H9 (cell line): ENCODE results near the gene RPS26. TPM values are rescaled to one million over a fixed set of nuclear protein-coding genes. Genes with fewer than 3 reads are reported as not detected.

Experiments
- DNase-seq: peaks from one replicate; pipeline ENCODE4 v3.0.0-alpha.2; 2017
- H2AFZ ChIP-seq: one replicate; pipeline ENCODE4 v1.6.1; 2013; ENCODE audit warnings: mild to moderate bottlenecking, low read length, control low read depth, moderate library complexity
- H2AK5ac ChIP-seq: 2 replicates; pipeline ENCODE4 v1.6.1; 2013; ENCODE audit warnings: low read length, control low read depth, mixed read lengths; ENCODE audit not compliant: insufficient read length
- H2BK120ac ChIP-seq: one replicate; pipeline ENCODE4 v1.6.1; 2013; ENCODE audit warnings: low read depth, mild to moderate bottlenecking, low read length, control low read depth, inconsistent platforms; ENCODE audit not compliant: poor library complexity, severe bottlenecking
- H2BK12ac ChIP-seq: 2 replicates; pipeline ENCODE4 v1.6.1; 2013; ENCODE audit warnings: low read length, control low read depth, mixed read lengths, low read depth; ENCODE audit not compliant: insufficient read length
- H2BK15ac ChIP-seq: 2 replicates; pipeline ENCODE4 v1.6.1; 2013; ENCODE audit warnings: low read depth, low read length, control low read depth
- H2BK20ac ChIP-seq: one replicate; pipeline ENCODE4 v1.6.1; 2013; ENCODE audit warnings: low read depth, mild to moderate bottlenecking, low read length, control low read depth, inconsistent platforms; ENCODE audit not compliant: poor library complexity, severe bottlenecking
- H2BK5ac ChIP-seq: 2 replicates; pipeline ENCODE4 v1.6.1; 2013; ENCODE audit warnings: low read length, control low read depth, mixed read lengths; ENCODE audit not compliant: insufficient read length
- H3K14ac ChIP-seq: 2 replicates; pipeline ENCODE4 v1.6.1; 2013; ENCODE audit warnings: low read length, control low read depth; ENCODE audit not compliant: insufficient read depth
- H3K18ac ChIP-seq: 2 replicates; pipeline ENCODE4 v1.6.1; 2013; ENCODE audit warnings: low read depth, mild to moderate bottlenecking, mixed read lengths, low read length, control low read depth; ENCODE audit not compliant: insufficient read length
- H3K23ac ChIP-seq: 2 replicates; pipeline ENCODE4 v1.6.1; 2013; ENCODE audit warnings: low read length, control low read depth, mixed read lengths, low read depth; ENCODE audit not compliant: insufficient read length
- H3K23me2 ChIP-seq: 2 replicates; pipeline ENCODE4 v1.6.1; 2013; ENCODE audit warnings: low read depth, mild to moderate bottlenecking, mixed read lengths, low read length, control low read depth; ENCODE audit not compliant: insufficient read length, poor library complexity, severe bottlenecking
- H3K27ac ChIP-seq: 2 replicates; pipeline ENCODE4 v1.5.1; 2013; ENCODE audit warnings: low read length, control low read depth, mixed read lengths, low read depth; ENCODE audit not compliant: insufficient read length
- H3K27me3 ChIP-seq: 2 replicates; pipeline ENCODE4 v1.6.1; 2013; ENCODE audit warnings: low read length, control low read depth, inconsistent platforms; ENCODE audit not compliant: insufficient read depth
- H3K4ac ChIP-seq: 2 replicates; pipeline ENCODE4 v1.6.1; 2013; ENCODE audit warnings: low read depth, mild to moderate bottlenecking, control low read depth, inconsistent platforms, low read length, moderate library complexity
- H3K4me1 ChIP-seq: 2 replicates; pipeline ENCODE4 v1.6.1; 2013; ENCODE audit warnings: low read length, control low read depth, inconsistent platforms; ENCODE audit not compliant: insufficient read depth
- H3K4me2 ChIP-seq: 2 replicates; pipeline ENCODE4 v1.6.1; 2013; ENCODE audit warnings: low read length, control low read depth, mixed read lengths; ENCODE audit not compliant: insufficient read length, insufficient read depth
- H3K56ac ChIP-seq: 2 replicates; pipeline ENCODE4 v1.6.1; 2013; ENCODE audit warnings: low read depth, mild to moderate bottlenecking, mixed read lengths, low read length, control low read depth; ENCODE audit not compliant: insufficient read length
- H3K79me1 ChIP-seq: 2 replicates; pipeline ENCODE4 v1.6.1; 2013; ENCODE audit warnings: low read depth, mild to moderate bottlenecking, moderate library complexity, low read length, control low read depth, inconsistent platforms; ENCODE audit not compliant: insufficient read depth, poor library complexity, severe bottlenecking
- H3K79me2 ChIP-seq: 2 replicates; pipeline ENCODE4 v1.6.1; 2013; ENCODE audit warnings: low read length, control low read depth, inconsistent platforms; ENCODE audit not compliant: insufficient read depth
- H3K9ac ChIP-seq: 2 replicates; pipeline ENCODE4 v1.6.1; 2013; ENCODE audit warnings: low read length, control low read depth, mixed read lengths; ENCODE audit not compliant: insufficient read length; ENCODE audit errors: extremely low read depth
- H3K9me3 ChIP-seq: one replicate; pipeline ENCODE4 v1.6.1; 2013; ENCODE audit warnings: low read depth, low read length, inconsistent platforms; ENCODE audit not compliant: control insufficient read depth
- H3T11ph ChIP-seq: one replicate; pipeline ENCODE4 v1.6.1; 2013; ENCODE audit warnings: mild to moderate bottlenecking, low read length, control low read depth, inconsistent platforms
- H4K20me1 ChIP-seq: one replicate; pipeline ENCODE4 v1.6.1; 2013; ENCODE audit not compliant: control insufficient read depth, insufficient read length, insufficient read depth
- H4K5ac ChIP-seq: 2 replicates; pipeline ENCODE4 v1.6.1; 2013; ENCODE audit warnings: low read depth, mild to moderate bottlenecking, mixed read lengths, low read length, control low read depth; ENCODE audit not compliant: insufficient read length
- H4K8ac ChIP-seq: replicated peaks from 2 replicates; pipeline ENCODE4 v1.6.1; 2013; ENCODE audit warnings: low read length, control low read depth, mixed read lengths, low read depth; ENCODE audit not compliant: insufficient read length
- H4K91ac ChIP-seq: 2 replicates; pipeline ENCODE4 v1.6.1; 2013; ENCODE audit warnings: low read depth, mild to moderate bottlenecking, moderate library complexity, mixed read lengths, low read length, control low read depth; ENCODE audit not compliant: insufficient read length
- H3K27ac Mint-ChIP-seq, 3 experiments: 2 replicates in 2 of 3; 3 replicates in 1 of 3; pipeline ENCODE4 v1.8.0; 2020 to 2021; ENCODE audit warnings: mixed read lengths in 3 of 3, mild to moderate bottlenecking in 1 of 3, moderate library complexity in 1 of 3
- H3K27me3 Mint-ChIP-seq: 2 replicates; pipeline ENCODE4 v1.8.0; 2021; ENCODE audit warnings: low read depth, mild to moderate bottlenecking, moderate library complexity, mixed read lengths
- H3K36me3 Mint-ChIP-seq, 3 experiments: 2 replicates in 2 of 3; 3 replicates in 1 of 3; pipeline ENCODE4 v1.8.0; 2020 to 2021; ENCODE audit warnings: low read depth in 3 of 3, mixed read lengths in 3 of 3; ENCODE audit not compliant: insufficient read depth in 1 of 3
- H3K4me1 Mint-ChIP-seq, 2 experiments: 2 replicates each; pipeline ENCODE4 v1.8.0; 2020; ENCODE audit warnings: mixed read lengths in 2 of 2
- H3K4me3 Mint-ChIP-seq, 2 experiments: 2 replicates in 1 of 2; 3 replicates in 1 of 2; pipeline ENCODE4 v1.8.0; 2020 to 2021; ENCODE audit warnings: mild to moderate bottlenecking in 2 of 2, mixed read lengths in 2 of 2, moderate library complexity in 1 of 2
- H3K9me3 Mint-ChIP-seq, 2 experiments: 2 replicates in 1 of 2; 3 replicates in 1 of 2; pipeline ENCODE4 v1.8.0; 2020; ENCODE audit warnings: mild to moderate bottlenecking in 2 of 2, mixed read lengths in 2 of 2, moderate library complexity in 1 of 2
- WGBS: extraction: QIAGEN DNeasy Blood & Tissue Kit; methylation state at CpG from one replicate; pipeline ENCODE4 v1.1.7; 2013; ENCODE audit warnings: missing lambda C conversion rate, low lambda C conversion rate, mixed read lengths; ENCODE audit not compliant: insufficient read length; ENCODE audit errors: extremely low coverage; 5-methylcytosine and 5-hydroxymethylcytosine counted together
- total RNA-seq: library from RNA; stranded (reverse); gene quantifications from 2 replicates; pipeline ENCODE4 v1.2.1, GENCODE V29; 2021
- TF ChIP-seq, protein P1 (sequence below): fragments of 200-600 bp; sonication (generic); conservative IDR thresholded peaks from 3 replicates; pipeline ENCODE4 v1.8.0; 2021; ENCODE audit warnings: antibody characterized with exemption, mild to moderate bottlenecking

The RPS26 gene
- total RNA-seq, 1 experiment from 2014 or later, result 51.9 TPM

DNA sequence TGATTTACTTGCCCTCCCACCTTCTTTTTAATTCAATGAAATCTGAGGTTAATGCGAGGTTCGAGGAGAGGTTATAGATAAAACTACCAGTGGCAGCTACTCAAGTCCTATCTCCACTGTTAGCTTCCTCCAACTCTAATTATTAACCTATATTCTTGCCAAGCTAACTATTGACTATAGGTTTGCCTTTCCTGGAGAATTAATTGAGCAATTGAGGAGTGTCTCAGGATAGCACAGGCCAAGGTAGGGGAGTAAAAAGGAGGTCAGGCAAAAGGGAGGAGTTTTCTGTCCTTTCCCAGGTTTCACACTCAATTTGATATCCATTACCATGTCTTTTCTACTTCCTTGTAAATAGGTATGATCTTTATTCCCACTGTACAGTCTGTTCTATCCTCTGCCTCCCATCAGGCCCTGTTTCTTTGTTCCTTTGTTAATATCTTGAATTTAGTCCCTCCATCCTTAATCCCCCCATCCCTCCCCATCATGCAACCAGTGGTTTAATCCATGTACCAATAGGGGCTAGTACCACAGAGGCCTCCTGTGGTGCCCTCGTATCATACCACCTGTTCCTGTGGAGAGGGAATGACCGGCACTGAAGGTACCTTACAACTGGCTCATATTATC lies 48.4 kb upstream of the RPS26 start:
- no peak overlapping the region for H2BK120ac ChIP-seq
- H3K27me3 Mint-ChIP-seq, result no peaks in the 10 kb centered on the region
- peaks cover 5 to 6% of the 10 kb centered on the region in 2 experiments; a peak in 3 of 4 replicates for H3K4me1 Mint-ChIP-seq
- DNase-seq, result no peak
- no peaks in the 10 kb centered on the region for H3K79me1 ChIP-seq
- H3K36me3 Mint-ChIP-seq, result peaks cover 44 to 61% (median 56%) of the 10 kb centered on the region in 3 experiments; a peak in 6 of 7 replicates
- no peak overlapping the region for H4K91ac ChIP-seq
- H4K8ac ChIP-seq, result no peak overlapping the region
- no peak overlapping the region for H3K27ac ChIP-seq
- H2BK20ac ChIP-seq, result no peak overlapping the region
- H3K9me3 Mint-ChIP-seq, result no peaks in the 10 kb centered on the region
- no peak overlapping the region for H3K18ac ChIP-seq
- no peak overlapping the region for H3T11ph ChIP-seq
- no peak overlapping the region for H2BK12ac ChIP-seq
- H2AFZ ChIP-seq, result no peak overlapping the region
- no peak overlapping the region for H3K23ac ChIP-seq
- H2BK5ac ChIP-seq, result no peak overlapping the region
- no peak overlapping the region for H3K14ac ChIP-seq
- no peaks in the 10 kb centered on the region for H3K9me3 ChIP-seq
- WGBS, result no CpG with 5 or more reads among the region's 4 CpGs
- H3K27me3 ChIP-seq, result no peaks in the 10 kb centered on the region
- H3K23me2 ChIP-seq, result peaks cover 8% of the 10 kb centered on the region
- TF ChIP-seq, protein P1, sequence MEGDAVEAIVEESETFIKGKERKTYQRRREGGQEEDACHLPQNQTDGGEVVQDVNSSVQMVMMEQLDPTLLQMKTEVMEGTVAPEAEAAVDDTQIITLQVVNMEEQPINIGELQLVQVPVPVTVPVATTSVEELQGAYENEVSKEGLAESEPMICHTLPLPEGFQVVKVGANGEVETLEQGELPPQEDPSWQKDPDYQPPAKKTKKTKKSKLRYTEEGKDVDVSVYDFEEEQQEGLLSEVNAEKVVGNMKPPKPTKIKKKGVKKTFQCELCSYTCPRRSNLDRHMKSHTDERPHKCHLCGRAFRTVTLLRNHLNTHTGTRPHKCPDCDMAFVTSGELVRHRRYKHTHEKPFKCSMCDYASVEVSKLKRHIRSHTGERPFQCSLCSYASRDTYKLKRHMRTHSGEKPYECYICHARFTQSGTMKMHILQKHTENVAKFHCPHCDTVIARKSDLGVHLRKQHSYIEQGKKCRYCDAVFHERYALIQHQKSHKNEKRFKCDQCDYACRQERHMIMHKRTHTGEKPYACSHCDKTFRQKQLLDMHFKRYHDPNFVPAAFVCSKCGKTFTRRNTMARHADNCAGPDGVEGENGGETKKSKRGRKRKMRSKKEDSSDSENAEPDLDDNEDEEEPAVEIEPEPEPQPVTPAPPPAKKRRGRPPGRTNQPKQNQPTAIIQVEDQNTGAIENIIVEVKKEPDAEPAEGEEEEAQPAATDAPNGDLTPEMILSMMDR, result no peak
- no peaks in the 10 kb centered on the region for H3K4me1 ChIP-seq
- no peak overlapping the region for H3K4me2 ChIP-seq
- H3K9ac ChIP-seq, result no peak overlapping the region
- no peak overlapping the region for H4K5ac ChIP-seq
- H3K4me3 Mint-ChIP-seq, result no peak overlapping the region
- H3K27ac Mint-ChIP-seq, result no peak overlapping the region; a peak in 1 of 7 replicates
- no peak overlapping the region for H3K4ac ChIP-seq
- H2AK5ac ChIP-seq, result no peak overlapping the region
- H2BK15ac ChIP-seq, result no peak overlapping the region
- no peaks in the 10 kb centered on the region for H4K20me1 ChIP-seq
- H3K79me2 ChIP-seq, result no peaks in the 10 kb centered on the region
- H3K56ac ChIP-seq, result no peak overlapping the region
